ENCODE measurements around the gene RING1.
"Not testable (repeated sequence)": the region's sequence is repeated elsewhere in the genome, so short reads cannot be mapped to it uniquely, and the experiment has no call there.

RING1 gene

DNA sequence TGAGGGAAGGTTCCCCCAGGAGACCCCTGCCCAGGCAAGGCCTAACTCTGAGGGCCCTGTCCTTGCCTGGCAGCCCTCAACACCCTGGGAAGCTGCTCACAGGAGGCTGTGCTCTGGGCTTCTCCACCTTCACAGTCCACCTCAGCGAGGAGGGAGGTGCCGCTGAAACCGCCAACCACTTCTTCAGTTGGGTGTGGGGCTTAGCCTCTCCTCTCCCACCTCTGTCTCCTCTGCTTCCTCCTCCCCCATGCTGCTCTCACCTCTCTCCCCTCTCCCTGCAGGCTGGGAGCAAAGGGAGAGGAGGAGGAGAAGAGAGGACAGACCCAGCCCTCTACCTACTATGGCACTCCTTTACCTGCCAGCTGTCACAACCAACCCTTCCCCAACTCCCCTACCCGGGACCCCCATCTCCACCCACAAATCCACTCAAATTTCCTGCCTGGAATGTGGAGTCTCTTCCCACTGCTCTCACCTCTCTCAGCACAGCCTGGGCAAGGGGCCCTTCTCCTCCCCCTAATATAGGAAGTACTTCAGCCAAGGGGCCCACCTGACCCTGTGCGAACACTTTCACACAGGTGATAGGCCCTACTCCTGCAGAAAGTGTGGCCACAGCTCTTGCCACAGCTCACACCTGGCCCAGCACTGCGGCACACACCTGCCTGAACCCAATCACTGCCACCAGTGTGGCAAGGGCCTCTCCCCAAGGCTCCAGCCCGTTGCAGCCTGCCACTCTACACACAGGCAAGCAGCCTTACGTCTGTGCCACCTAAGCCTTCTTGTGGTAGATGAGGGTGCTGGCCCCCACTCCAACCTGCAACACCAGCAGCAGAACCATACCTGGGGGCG, 7.2 kb downstream of the RING1 start:
- H3K4me3 ChIP-seq (ENCODE audit: low read depth, low read length), result no peak overlapping the region
- TF ChIP-seq, protein P1, sequence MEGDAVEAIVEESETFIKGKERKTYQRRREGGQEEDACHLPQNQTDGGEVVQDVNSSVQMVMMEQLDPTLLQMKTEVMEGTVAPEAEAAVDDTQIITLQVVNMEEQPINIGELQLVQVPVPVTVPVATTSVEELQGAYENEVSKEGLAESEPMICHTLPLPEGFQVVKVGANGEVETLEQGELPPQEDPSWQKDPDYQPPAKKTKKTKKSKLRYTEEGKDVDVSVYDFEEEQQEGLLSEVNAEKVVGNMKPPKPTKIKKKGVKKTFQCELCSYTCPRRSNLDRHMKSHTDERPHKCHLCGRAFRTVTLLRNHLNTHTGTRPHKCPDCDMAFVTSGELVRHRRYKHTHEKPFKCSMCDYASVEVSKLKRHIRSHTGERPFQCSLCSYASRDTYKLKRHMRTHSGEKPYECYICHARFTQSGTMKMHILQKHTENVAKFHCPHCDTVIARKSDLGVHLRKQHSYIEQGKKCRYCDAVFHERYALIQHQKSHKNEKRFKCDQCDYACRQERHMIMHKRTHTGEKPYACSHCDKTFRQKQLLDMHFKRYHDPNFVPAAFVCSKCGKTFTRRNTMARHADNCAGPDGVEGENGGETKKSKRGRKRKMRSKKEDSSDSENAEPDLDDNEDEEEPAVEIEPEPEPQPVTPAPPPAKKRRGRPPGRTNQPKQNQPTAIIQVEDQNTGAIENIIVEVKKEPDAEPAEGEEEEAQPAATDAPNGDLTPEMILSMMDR (IDR thresholded peaks at IDR 0.05; ENCODE audit: borderline replicate concordance, insufficient read depth, low read depth, low read length), result no peak

DNA sequence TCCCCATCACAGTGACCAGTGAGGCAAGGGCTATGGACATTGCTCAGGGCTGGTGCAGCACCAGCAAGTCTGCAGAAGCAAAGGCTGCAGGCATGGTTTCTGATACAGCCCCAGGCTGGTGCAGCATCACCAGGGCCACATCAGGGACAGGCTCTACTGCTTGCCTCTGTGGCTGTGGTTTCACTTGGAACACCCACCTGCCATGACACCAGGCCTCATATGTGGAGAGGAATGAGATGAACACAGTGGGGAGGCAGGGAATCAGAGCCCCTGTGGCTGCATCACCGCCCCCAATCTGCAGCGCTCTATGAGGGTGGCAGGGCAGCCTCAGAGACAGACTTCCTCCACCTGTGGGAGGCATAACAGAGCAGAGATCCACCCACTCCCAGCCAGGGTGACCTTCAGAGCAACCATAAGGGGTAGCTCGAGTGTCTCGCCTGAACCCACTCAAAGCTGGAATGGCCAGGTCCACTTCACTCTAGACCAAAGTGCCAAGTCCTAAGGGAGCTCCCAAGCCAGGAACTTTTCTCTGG, 7.9 kb downstream of the RING1 start:
- TF ChIP-seq, protein P1 (IDR thresholded peaks at IDR 0.05; ENCODE audit: borderline replicate concordance, insufficient read depth, low read depth, low read length), result no peak
- H3K4me3 ChIP-seq (ENCODE audit: low read depth, low read length), result no peak overlapping the region

DNA sequence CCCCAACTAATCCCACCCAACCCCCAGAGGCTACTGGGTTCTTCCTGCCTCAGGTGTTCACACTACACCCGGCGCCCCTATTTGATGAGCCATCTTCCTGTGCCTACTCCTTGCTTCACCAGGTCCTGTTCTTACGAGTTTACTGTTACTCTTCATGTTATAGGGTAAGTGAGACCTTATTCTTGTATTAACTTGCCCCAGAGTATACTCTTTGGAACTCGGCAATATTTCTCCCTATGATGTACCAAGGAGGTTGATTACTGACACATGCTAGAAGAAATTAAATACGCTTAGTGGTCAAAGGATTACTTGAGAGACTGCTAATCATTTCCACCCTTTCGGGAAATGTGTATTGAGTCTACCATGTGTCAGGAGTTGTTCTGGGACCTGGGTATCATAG, 8.9 kb downstream of the RING1 start:
- no peak overlapping the region for H3K4me3 ChIP-seq (ENCODE audit: low read depth, low read length)
- TF ChIP-seq, protein P1 (IDR thresholded peaks at IDR 0.05; ENCODE audit: borderline replicate concordance, insufficient read depth, low read depth, low read length), result no peak

DNA sequence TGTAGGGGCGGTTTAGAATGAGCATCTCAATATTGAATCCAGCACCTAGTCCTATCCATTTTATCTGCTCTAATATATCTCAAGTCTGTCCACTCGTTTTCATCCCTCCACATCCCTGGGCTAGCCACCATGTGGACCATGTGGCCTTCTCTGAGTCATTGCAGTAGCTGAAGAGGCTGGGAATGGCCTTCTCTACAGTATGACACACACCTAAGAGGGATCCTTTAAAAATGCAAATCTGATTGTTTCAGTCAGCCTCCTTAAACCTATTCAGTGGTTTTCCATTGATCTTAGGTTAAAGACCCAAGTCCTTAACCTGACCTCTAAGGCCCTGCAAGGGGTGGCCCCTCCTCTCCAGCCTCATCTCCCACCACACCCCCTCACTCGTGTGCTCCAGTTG, 9.4 kb downstream of the RING1 start:
- no peak overlapping the region for H3K4me3 ChIP-seq (ENCODE audit: low read depth, low read length)
- TF ChIP-seq, protein P1 (IDR thresholded peaks at IDR 0.05; ENCODE audit: borderline replicate concordance, insufficient read depth, low read depth, low read length), result no peak

DNA sequence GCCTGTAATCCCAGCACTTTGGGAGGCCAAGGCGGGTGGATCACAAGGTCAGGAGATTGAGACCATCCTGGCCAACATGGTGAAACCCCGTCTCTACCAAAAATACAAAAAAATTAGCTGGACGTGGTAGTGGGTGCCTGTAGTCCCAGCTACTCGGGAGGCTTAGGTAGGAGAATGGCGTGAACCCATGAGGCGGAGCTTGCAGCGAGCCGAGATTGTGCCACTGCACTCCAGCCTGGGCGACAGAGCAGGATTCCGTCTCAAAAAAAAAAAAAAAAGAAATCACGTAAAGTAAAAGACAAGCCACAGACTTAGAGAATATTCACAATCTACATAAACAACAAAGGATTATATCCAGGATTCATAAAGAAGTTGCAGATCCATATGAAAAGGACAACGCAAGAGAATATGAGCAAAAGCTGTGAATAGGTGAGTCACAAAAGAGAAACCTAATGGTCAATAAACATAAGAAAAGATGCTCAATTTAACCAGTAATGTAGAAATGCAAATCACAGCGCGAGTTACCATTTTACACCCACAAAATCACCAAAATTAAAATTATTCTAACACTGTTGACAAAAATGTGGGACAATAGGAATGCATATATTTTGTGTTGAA, 18.3 kb downstream of the RING1 start:
- not testable (repeated sequence) for H3K4me3 ChIP-seq (ENCODE audit: low read depth, low read length)

DNA sequence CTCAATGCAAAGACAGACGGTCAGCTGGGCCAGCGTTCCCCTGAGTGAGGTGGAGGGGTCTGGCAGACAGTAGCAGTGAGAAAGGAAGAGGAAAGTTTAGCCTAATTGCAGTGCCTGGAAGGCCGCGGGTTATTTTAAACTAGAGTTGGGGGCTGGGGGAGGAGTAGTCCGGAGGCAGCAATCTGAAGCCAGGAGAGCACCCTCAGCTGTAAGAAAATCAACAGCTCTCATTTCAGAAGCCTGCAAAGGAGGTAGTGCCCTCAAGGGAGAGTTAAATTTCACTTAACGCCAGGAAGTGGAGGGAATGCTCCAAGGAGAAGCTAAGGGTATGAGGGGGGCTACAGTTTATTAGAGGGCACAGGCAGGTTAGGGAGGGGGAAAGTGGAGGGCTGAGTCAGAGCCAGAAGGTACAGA, 26.9 kb downstream of the RING1 start:
- no peak overlapping the region for H3K4me3 ChIP-seq (ENCODE audit: low read depth, low read length)
- TF ChIP-seq, protein P1 (IDR thresholded peaks at IDR 0.05; ENCODE audit: borderline replicate concordance, insufficient read depth, low read depth, low read length), result no peak

DNA sequence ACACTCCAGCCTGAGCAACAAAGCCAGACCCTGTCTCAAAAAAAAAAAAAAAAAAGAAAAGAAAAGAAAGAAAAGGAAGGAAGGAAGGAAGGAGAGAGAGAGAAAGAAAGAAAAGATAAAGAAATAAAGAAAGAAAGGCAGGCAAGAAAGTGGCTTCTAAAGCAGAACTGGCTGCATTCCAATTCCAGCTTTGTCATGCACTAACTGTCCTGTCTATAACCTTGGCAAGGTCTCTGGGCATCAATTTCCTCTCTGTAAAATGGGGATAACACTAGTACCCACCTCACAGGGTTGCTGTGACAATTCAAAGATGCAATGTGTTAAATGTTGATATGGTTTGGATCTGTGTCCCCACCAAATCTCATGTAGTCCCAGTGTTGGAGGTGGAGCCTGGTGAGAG, 28.0 kb downstream of the RING1 start:
- TF ChIP-seq, protein P1 (IDR thresholded peaks at IDR 0.05; ENCODE audit: borderline replicate concordance, insufficient read depth, low read depth, low read length), result no peak
- no peak overlapping the region for H3K4me3 ChIP-seq (ENCODE audit: low read depth, low read length)

Data from GM12875 (cell line).